TTC549 (cell line): ENCODE results near the gene WNT7B.

ENCODE experiments used
- FAIRE-seq: peaks from 2 replicates; lab custom pipeline; 2012; peaks lifted over from hg19 to GRCh38; lab: Jason Lieb, UNC

WNT7B gene

DNA sequence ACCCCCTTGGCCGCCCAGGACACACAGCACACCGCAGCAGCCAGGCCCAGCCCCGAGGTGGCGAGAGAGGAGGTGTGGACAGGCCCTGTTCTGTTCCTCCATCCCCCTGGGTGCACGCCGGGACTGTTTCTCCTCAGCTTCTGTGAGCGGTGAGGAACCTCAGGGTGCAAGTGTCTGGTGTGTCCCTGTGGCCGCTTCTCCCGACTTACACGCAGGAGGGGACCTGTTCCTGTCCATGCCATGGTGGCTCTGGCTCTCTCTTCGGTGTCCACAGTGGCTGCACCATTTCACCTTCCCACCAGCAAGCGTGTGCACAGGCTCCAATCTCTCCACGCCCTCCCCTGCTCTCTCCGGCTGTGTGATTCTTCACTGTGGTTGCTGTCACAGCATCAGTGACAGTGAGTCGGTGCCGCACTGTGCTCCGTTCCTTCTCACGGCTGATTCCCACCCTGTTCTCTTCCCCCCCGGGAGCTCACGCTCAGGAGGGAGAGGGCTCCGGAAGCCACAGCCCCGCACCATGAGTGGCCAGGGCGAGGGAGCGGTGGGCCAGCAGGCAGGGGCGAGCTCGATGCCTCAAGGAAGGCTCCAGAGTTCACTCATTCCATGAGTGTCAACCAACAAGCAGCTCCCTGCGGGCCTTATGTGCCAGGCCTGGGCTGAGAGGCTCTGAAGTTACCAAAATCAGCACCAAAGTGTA is 18.6 kb upstream of the WNT7B start:
- no peak for FAIRE-seq

DNA sequence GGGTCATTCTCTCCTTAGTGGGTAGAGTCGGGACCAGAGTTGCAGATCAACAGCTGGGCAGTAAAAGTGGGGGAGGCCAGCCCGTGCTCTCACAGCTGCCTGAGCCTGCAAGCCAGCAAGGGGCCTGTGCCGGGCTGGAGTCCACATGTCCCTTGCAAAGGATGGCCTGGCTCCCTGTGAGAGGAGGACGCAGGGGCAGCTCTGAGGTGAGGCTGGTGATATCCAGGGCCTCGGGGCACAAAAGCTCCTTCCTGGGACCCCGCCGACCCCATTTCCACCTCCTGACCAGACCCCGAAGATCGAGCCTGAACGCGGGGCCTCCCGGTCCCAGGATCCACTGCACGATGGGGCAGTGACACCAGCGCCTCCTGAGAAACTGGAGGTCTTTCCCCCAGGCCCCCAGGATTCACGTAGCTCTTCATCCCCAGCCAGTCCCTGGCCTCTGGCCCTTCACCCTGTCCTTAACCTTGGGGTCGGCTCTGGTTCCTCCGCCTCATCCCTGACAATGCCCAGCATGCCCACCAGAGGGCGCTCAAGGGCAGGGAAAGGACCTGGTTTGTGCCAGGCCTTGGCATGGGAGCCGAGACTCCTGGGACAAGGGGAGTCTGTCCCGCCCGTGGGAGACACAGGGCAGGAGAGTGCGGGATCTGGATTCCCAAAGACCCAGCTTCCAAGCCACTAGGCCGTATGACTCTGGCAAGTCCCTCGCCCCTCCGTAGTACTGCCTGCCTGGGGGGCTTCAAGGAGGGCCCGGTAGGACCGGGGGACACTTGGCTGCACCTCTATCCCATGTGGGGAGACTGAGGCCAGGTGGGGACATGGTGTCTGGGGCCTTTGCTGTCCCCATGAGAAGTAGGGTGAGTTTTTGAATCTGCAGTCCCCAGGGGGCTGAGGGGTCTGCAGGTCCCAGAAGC is 17.8 kb upstream of the WNT7B start:
- no peak for FAIRE-seq

DNA sequence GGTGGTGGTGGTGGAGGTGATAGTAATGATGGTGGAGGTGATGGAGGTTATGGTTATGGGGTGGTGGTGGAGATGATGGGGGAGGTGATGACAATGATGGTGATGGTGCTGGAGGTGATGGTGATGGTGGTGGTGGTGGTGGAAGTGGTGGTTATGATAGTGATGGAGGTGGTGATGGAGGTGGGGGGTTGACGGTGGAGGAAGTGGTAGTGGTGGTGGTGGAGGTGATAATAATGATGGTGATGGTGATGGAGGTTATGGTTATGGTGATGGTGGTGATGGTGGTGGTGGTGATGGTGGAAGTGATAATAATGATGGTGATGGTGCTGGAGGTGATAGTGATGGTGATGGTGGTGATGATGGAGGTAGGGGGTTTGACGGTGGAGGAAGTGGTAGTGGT is 16.9 kb upstream of the WNT7B start:
- no peak for FAIRE-seq

DNA sequence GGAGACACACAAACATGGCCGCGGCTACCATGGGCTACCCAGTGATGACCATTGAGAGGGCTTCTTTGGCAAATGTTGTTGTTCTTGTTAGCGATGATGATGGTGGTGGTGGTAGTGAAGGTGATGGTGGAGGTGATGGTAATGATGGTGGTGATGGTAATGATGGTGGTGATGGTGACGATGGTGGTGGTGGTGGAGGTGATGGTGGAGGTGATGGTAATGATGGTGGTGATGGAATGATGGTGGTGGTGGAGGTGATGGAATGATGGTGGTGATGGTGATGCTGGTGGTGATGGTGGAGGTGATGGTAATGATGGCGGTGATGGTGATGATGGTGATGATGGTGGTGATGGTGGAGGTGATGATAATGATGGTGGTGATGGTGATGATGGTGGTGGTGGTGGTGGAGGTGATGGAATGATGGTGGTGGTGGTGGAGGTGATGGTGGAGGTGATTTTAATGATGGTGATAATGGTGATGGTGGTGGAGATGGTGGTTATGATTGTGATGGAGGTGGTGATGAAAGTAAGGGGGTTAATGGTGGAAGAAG is 16.3 kb upstream of the WNT7B start:
- FAIRE-seq, result no peak

DNA sequence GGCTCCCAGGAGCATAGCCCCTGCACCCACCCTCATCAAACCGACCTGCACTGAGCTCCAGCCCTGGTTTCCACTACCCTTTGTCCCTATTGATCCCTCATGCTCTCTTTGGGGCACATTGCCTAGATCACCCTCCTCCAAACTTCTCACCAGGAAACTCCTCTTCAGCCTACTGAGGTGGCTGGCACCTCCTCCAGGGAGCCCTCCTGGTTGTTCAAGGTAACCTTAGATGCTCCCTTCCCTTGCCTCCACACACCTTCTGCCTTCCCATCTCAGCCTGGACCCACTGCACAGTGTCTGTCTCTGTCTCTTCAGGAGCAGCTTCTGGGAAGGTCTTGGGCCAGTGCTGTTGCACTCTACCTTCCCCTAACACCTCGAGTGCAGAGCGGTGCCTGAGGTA is 15.8 kb upstream of the WNT7B start:
- FAIRE-seq, result no peak

DNA sequence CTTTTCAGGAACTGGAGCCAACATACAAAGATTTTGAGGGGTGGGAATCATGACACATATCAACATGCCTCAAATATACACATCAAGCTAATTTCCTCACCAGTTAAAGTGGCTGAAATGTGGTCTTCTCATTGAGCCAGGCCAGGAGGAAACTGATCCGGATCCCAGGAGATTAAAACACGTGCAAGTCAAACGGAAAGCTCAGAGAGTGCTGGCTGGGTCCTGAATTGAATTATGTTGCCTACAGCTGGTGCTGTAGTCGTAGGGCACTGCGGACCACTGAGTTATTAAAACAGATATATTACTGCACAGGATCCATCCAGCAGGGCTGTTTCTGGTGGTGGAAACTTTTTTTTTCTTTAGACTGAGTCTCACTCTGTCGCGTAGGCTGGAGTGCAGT is 14.1 kb upstream of the WNT7B start:
- no peak for FAIRE-seq

DNA sequence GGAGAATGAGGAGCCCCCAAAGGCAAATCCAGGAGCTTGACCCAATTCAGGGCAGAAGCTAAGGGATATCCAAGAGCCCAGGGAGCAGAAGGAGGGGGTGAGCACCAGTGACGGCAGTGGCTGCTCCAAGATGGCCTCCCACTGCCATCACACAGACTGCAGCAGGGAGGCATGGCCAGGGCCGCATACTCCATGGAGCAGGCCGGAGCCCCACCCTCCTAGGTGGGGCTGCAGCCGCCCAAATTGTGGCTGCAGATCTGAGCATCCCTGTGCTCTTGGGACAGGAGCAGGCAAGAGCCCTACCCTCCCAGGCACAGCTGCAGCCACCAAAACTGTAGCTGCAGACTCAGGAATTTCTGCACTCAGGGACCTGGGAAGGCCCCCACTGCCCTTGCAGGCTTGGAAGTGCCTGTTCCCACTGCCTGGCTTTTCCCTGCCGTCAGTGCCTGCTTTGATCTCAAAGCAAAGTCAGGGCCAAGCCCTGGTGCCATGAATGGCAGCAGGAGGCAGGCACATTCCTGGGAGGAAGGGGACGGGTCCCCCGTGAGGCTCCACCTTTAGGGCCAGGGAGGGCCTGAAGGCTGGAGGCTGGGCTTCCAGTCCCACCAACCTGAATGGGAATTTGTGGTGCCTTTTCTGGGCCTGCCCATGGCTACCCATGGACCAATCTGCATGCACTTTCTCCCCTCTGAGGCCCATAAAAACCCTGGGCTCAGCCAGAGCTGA is 10.3 kb upstream of the WNT7B start:
- no peak for FAIRE-seq

DNA sequence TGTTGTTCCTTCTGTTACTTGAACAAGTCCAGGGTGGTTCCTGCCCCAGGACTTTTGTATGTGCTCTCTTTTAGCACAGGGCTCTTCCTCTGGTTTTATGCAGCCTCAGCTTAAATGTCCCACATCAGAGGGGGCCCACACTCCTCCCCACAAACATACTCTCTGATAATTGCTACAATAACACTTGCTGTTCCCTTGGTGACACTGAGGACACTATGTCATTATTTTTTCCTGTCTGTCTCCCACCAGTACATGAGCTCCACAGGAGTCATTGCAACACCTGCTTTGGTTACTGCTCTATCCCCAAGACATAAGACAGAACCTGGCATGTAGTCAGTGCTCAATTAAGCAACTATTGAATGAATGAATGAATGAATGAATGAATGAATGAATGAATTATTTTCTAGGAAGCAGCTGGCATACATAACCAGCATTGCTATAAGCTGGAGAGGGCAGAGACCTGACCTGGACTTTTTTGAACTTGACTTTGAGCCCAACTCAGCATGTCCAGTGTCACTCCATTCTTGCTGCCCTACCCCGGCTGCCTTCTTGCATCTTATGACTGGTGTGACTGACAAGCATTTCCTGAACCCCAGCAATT is 7.5 kb upstream of the WNT7B start:
- FAIRE-seq, result no peak

DNA sequence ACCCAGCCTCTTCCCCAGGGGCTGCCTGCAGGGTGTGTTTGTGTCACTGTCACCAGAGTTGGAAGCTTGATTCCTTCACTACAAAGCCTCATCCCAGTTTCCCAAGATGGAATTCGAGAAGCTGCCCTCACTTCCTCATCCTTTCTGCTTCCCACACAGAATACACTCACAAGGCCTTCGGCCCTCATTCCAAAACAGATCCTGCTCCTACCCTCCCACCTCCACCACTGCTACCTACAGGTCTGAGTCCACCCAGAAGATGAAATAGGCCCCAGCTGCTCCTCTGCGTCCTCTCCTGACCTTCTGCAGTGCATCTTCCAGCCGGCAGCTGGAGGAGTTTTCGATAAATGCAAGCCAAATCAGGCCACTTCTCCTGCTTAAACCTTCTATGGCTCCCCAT is 6.8 kb upstream of the WNT7B start:
- FAIRE-seq, result no peak

DNA sequence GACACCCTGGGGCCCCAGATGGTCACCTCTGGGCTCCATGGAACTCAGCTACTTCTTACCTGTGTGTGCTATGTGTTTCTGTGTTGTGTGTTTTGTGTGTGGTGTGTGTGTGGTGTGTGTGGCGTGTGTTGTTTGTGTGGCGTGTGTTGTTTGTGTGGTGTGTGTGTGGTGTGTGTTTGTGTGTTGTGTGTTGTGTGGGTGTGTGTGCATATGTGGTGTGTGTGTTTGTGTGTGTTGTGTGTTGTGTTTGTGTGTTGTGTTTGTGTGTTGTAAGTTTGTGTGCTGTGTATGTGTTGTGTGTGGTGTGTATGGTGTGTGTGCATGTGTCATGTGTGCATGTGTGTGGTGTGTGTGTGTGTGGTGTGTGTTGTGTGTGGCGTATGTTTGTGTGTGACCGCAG is 3.8 kb upstream of the WNT7B start:
- FAIRE-seq, result no peak

DNA sequence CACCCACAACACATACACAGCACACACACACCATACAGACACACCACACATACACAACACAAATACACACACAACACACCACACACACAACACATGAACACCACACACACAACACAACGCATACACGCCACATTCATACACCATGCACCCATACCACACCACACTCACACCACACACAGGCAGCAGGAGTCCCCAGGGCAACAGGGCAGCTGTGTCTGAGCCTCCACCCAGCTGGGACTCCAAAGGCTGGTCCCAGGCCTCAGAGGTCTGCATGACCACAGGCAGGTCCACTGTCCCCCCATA is 3.3 kb upstream of the WNT7B start:
- FAIRE-seq, result no peak

DNA sequence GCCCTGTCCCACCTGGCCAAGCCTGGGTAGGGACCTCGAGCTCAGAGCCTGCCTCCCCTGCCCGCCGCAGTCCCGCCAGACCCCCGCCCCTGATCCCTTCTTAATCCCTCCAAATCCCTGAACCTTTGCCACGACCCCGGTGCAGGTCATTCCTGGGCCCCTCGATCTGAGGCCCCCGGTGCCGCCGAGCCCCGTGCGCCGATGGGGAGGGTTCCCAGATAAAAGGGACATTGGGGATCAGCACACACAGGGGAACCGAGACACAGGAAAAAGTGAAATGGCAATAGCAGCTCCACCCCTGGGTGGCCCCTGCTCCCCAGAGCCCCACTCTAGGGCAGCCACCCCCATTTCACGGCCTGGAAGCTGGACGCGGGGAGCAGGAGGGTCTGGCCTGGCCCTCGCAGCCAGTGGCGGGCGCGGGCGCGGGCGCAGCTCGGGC is 1.3 kb upstream of the WNT7B start:
- no peak for FAIRE-seq

DNA sequence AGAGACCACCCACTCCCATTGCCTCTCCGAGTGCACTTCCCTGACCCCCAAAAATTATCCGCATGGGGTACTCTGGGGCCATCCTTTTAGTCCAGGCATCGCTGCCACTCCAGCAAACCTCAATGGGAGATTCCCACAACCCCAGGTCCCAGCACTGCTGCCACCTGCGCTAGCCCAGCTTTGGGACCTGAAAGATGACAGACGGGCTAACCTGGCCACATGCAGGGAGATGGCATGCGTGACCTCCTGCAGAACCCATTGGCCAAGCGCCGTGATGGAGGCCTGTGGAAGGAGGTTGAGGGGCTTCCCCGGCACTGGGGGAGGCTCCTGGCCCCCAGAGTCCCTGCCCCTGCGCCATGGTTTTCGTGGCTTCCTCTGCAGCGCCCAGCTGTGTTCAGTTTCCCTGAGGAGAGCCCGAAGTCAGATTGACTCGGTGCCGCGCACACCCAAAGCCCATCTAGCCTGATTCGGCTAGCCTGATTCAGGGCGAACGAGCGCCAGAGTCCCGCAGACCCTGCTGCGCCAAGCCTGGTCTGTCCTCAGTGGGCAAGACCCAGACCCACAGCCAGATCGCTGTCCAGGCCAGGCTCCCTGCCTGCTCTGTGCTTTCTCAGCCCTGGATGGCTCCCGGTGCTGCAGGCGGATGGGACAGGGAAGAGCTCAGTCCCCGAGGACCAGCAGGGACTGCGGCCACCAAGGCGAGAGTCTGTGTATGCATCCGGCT is 751 bp upstream of the WNT7B start:
- FAIRE-seq, result no peak

DNA sequence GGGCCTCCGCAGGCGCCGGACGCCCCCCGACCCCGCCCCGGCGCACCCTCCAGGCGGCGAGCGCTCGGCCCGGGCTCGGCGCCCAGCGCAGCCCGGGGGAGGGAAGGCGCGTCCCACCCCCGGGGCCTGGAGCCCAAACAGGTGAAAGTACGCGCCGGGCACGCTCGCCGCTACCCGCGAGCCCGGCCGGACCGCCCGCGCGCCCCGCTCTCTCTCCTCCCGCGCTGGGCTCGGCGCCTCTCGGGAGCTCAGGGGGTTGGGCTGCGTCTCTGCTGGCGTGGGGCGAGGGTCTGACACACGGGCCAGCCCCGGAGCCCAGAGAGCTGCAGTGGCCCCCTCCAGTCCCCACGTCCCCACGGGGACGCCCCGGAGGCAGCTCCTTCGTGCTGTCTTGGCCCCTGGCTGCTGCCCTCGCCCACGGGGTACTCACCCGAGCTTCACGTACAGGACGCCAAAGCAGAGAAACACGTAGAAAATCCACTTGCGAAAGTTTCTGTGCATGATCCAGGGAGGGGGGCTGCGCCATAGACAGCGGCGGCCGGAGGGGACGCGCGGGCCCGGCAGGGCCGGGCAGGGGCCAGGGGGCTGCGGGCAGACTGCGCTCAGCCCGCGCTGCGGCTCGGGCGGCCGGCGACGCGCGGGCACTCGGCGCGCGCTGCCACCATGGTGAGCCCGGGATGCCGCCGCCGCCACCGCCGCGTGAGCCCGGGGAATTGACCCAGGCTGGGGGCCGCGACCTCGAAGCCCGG is 534 bp downstream of the WNT7B start:
- no peak for FAIRE-seq

DNA sequence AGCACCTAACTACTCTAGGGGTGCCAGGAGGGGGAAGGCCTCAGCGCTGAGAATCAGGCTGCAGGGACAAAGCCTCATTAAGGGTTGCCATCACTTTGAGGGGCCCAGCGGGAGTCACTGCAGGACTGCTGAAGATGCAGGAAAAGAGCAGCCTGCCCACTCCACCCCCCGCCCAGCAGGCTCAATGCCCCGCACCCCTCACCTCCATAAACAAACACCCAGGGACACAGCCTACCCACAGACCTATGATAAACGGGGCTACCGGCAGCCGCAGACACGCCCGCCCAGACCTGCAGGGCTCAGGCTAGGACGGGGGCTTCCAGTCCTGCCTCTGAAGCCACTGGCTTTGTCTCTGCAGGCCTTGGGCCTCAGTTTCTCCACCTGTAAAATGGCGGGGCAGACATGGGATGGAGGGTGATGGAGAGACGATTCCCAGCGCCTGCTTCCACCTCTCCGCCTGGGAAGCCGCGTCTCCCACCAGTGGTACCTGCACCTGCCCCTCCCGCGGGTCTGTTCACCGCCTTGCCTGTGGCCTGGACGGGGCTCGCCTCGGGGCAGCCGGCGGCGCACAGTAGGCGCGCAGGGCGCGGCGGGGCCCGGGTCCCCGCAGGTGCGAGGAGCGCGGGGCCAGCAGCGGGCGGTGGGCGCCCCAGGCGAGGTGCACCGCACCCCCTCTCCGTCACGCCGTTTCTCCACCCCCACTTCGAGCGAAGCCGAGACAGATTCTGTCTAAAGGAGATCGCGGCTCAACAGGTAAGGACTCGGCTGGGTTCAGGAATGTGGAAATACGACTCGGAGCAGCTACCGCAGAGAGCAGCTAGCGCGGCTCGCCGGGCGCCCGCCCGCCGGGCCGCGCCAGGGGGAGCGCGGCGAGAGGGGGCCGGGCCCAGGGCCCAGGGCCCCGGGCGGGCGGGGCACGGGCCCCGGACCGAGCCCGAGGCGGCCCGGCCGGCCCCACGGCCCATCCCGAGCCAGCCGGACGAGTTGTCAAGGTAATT is 1.5 kb downstream of the WNT7B start:
- no peak for FAIRE-seq

DNA sequence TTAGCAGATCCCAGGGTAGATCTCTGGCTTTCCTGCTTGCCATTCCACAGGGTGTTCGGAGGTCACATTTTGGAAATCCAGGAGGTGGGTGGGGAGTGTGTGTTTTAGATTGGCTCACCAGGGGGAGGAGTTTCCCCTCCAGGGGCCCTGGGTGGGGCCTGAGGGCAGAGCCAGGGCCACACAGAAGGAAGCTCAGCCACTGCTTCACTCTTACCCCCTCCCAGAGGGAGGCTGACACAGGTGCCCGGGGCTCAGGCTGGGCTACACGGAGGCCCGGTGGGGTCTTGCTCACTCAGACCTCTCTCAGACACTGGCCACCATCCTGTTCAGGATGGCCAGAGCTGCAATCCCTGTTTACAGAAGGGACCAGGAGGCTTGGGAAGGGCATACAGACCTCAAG is 2.5 kb downstream of the WNT7B start:
- no peak for FAIRE-seq

DNA sequence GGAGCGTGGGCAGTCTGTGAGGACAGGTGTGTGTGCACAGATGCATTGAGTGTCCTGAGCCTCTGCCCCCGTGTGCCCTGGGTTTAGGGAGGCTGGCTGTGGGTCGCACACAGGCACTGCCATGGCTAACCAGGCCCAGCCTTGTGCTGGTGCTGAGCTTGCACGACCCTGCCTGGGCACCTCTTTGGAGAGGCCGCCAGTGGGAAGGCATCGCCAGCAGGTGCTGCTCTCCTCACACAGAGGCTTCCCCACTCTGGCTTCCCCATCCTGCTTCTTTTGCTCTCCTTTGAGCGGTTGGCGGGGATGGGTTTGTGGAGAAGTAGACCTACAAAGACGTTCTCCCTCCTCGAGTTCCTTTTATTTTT is 4.1 kb downstream of the WNT7B start:
- FAIRE-seq, result no peak

DNA sequence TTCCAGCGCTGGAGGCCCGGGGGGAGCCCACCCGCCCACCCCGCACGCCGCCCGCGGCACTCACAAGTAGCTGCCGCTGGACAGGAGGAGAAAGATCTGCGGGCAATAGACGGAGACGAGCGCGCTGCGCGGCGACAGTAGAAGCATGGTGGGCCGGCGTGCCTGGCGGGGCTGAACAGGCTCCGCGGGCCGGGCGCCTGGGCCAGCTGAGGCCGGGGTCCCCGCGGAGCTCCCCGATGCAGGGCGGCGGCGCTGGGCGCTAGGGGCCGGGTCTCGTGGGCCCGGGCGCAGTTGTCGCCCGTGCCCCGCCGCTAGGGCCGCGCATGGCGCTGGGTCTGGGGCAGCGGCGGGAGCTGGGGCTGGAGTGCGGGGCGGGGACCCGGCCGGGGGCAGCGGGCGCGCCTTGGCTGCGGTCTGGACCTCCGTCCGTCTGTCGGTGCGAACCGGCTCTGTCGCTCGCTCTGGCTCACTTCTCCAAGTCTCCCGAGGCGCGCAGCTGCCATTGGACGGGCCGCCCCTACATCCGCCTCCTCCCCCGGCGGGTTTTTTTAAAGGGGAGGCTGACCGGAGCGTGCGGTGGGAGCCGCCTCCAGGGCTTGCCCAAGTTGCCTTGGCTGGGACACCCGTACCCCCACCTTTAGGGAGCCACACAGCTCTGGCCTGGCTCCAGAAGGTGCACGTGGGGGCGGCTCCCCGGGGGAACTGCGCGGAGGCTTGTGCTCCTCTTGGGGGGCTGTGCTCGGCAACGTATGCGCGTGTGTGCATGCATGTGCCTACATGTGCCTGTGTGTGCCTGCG is 4.7 kb downstream of the WNT7B start:
- no peak for FAIRE-seq

DNA sequence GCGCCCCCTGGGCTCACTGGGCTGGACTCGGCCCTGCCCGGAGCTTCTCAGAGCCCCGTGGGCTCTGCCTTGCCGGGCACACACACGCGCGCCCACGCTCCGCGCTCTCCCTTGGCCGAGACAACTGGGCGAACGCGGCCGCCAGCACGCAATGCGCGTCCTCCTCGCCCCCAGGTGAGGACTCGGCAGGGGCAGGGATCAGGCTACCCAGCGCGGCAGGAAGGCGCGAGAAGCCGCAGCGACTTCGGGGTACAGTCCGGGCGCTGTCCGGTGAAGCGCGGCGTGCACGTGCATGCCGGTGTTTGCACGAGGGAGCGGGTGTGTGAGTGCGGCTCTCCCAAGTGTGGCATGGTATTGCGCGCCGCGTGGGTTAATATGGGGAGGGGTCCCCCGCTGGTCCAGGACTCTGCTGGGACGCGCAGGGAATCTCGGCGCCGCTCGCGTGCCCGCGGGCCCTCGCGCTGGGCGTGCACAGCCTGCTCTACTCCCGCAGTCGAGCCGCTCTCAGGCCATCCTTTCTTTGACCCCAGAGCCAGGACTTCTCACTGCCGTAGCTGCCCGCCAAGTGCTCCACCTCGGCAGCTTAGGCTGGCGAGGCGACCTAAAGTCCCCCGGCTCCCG is 5.4 kb downstream of the WNT7B start:
- FAIRE-seq, result no peak
